ENCODE measurements around the gene SULT6B1. TPM values are rescaled to one million over a fixed set of nuclear protein-coding genes. Genes with fewer than 3 reads are reported as not detected.

The SULT6B1 gene
- total and polyA plus RNA-seq, 2 donors from 2014 or later, result not detected

GRCh38 chr2:37119157-37119556, 69.3 kb downstream of the SULT6B1 start:
- Histone ChIP-seq H3K27ac (ENCODE audit: low read depth in 2 of 2, low read length in 2 of 2) (no peak overlapping the region), H3K36me3 (ENCODE audit: control insufficient read depth in 2 of 3, insufficient read depth in 3 of 3, low read length in 3 of 3) (peaks cover 7 to 17% (median 12%) of the 10 kb centered on the region in 3 donors)
- no peak for FAIRE-seq

More at GRCh38 chr2:37119157-37119556, 69.3 kb downstream of the SULT6B1 start:
- TF ChIP-seq CTCF (IDR thresholded peaks at IDR 0.05; ENCODE audit: borderline replicate concordance, extremely low read depth, insufficient read depth), result no peak
- Histone ChIP-seq H3K9ac (ENCODE audit: low read length in 3 of 3) (no peak overlapping the region), H3K27me3 (ENCODE audit: control insufficient read depth, insufficient read depth, low read length) (no peaks in the 10 kb centered on the region), H3K9me3 (ENCODE audit: control insufficient read depth in 2 of 3, insufficient read depth in 1 of 3, low read length in 3 of 3) (no peaks in the 10 kb centered on the region), H3K4me1 (ENCODE audit: control insufficient read depth in 2 of 3, insufficient read depth in 2 of 3, low read depth in 1 of 3, low read length in 3 of 3) (no peaks in the 10 kb centered on the region), H3K4me3 (ENCODE audit: low read length in 3 of 3) (no peak overlapping the region)
- intact Hi-C loops (cut with DNase I), result no loop called here
- DNase-seq, result no peak

Other genes starting within 250 kb of the SULT6B1 start
- 42.7 TPM for gene STRN, start 222.1 kb downstream of the SULT6B1 start, total RNA-seq
- 3.7 TPM for gene STRN, start 222.1 kb downstream of the SULT6B1 start, polyA plus RNA-seq (ENCODE audit: insufficient read depth, low read depth, low replicate concordance)
- gene HEATR5B, start 104.3 kb downstream of the SULT6B1 start, total RNA-seq, result 20.5 TPM
- gene HEATR5B, start 104.3 kb downstream of the SULT6B1 start, polyA plus RNA-seq (ENCODE audit: insufficient read depth, low read depth, low replicate concordance), result 4.4 TPM
- 6.0 TPM for gene GPATCH11, start 104.2 kb downstream of the SULT6B1 start, total RNA-seq
- gene GPATCH11, start 104.2 kb downstream of the SULT6B1 start, polyA plus RNA-seq (ENCODE audit: insufficient read depth, low read depth, low replicate concordance), result 3.3 TPM
- gene EIF2AK2, start 31.7 kb downstream of the SULT6B1 start, total RNA-seq, result 37.6 TPM
- 6.4 TPM for gene EIF2AK2, start 31.7 kb downstream of the SULT6B1 start, polyA plus RNA-seq (ENCODE audit: insufficient read depth, low read depth, low replicate concordance)
- 38.3 TPM for gene CEBPZOS, start 7.8 kb upstream of the SULT6B1 start, total RNA-seq
- gene CEBPZOS, start 7.8 kb upstream of the SULT6B1 start, polyA plus RNA-seq (ENCODE audit: insufficient read depth, low read depth, low replicate concordance), result 60.7 TPM
- 55.9 TPM for gene CEBPZ, start 42.9 kb upstream of the SULT6B1 start, total RNA-seq
- gene CEBPZ, start 42.9 kb upstream of the SULT6B1 start, polyA plus RNA-seq (ENCODE audit: insufficient read depth, low read depth, low replicate concordance), result 45.5 TPM
- 15.1 TPM for gene NDUFAF7, start 43.0 kb upstream of the SULT6B1 start, total RNA-seq
- 13.1 TPM for gene NDUFAF7, start 43.0 kb upstream of the SULT6B1 start, polyA plus RNA-seq (ENCODE audit: insufficient read depth, low read depth, low replicate concordance)
- 45.7 TPM for gene PRKD3, start 136.2 kb upstream of the SULT6B1 start, total RNA-seq
- 7.1 TPM for gene PRKD3, start 136.2 kb upstream of the SULT6B1 start, polyA plus RNA-seq (ENCODE audit: insufficient read depth, low read depth, low replicate concordance)
- 16.6 TPM for gene QPCT, start 156.0 kb upstream of the SULT6B1 start, total RNA-seq
- 10.4 TPM for gene QPCT, start 156.0 kb upstream of the SULT6B1 start, polyA plus RNA-seq (ENCODE audit: insufficient read depth, low read depth, low replicate concordance)